EH (cell line): ENCODE measurements around the gene KCTD1.

Source experiments
- DNase-seq: peaks from one replicate; pipeline ENCODE4 v3.0.0-alpha.2; 2015; ENCODE audit warnings: low read depth

The KCTD1 gene

GRCh38 chr18:26480897-26481795 lies 67.2 kb downstream of the KCTD1 start:
- DNase-seq, result peak; percentile 95

GRCh38 chr18:26479681-26480079 lies 68.7 kb downstream of the KCTD1 start:
- peak; percentile 54 for DNase-seq

GRCh38 chr18:26479065-26479680 lies 69.2 kb downstream of the KCTD1 start:
- no peak for DNase-seq

GRCh38 chr18:26477828-26478466 lies 70.4 kb downstream of the KCTD1 start:
- DNase-seq, result peak; percentile 26

GRCh38 chr18:26476697-26477096 lies 71.7 kb downstream of the KCTD1 start:
- no peak for DNase-seq

GRCh38 chr18:26474542-26474941 lies 73.8 kb downstream of the KCTD1 start:
- DNase-seq, result no peak

- no peak for DNase-seq
These were observed 74.7 kb downstream of the KCTD1 start for GRCh38 chr18:26473672-26474071.

GRCh38 chr18:26471826-26472225 lies 76.5 kb downstream of the KCTD1 start:
- DNase-seq, result no peak

GRCh38 chr18:26471027-26471426 lies 77.3 kb downstream of the KCTD1 start:
- DNase-seq, result no peak

- DNase-seq, result peak; percentile 46
These were observed 78.2 kb downstream of the KCTD1 start for GRCh38 chr18:26470011-26470637.

GRCh38 chr18:26468931-26469340 lies 79.4 kb downstream of the KCTD1 start:
- DNase-seq, result no peak

- no peak for DNase-seq
These were observed 82.3 kb downstream of the KCTD1 start for GRCh38 chr18:26466026-26466425.

- DNase-seq, result no peak
These were observed 82.9 kb downstream of the KCTD1 start for GRCh38 chr18:26465431-26465830.

- no peak for DNase-seq
These were observed 84.0 kb downstream of the KCTD1 start for GRCh38 chr18:26464128-26465011.

GRCh38 chr18:26462355-26462754 lies 86.0 kb downstream of the KCTD1 start:
- DNase-seq, result no peak

GRCh38 chr18:26461405-26461804 lies 86.9 kb downstream of the KCTD1 start:
- DNase-seq, result no peak

GRCh38 chr18:26460449-26461091 lies 87.8 kb downstream of the KCTD1 start:
- peak; percentile 9 for DNase-seq

- DNase-seq, result no peak
These were observed 88.5 kb downstream of the KCTD1 start for GRCh38 chr18:26459884-26460283.

GRCh38 chr18:26459340-26459739 lies 89.0 kb downstream of the KCTD1 start:
- no peak for DNase-seq

- DNase-seq, result peak; percentile 83
These were observed 89.7 kb downstream of the KCTD1 start for GRCh38 chr18:26458526-26459232.
